ENCODE data around the gene SLCO1B3.

- TF ChIP-seq GATA2 (IDR thresholded peaks at IDR 0.05; ENCODE audit: low read depth, low read length) (no peak), GATA3 (IDR thresholded peaks at IDR 0.05; ENCODE audit: low read depth, low read length) (no peak)
Measured at GRCh38 chr12:20822925-20823324, 12.4 kb downstream of the SLCO1B3 start.

Measured in SH-SY5Y (cell line).